NT2/D1 (cell line): Measurements from ENCODE around the gene UBAP1L.

Source experiments
- DNase-seq: peaks from one replicate; pipeline ENCODE4 v3.0.0-alpha.2; 2011; ENCODE audit warnings: low read depth, low spot score
- H3K27me3 ChIP-seq: 2 replicates; pipeline ENCODE4 v1.6.0; 2011; ENCODE audit warnings: mild to moderate bottlenecking; ENCODE audit not compliant: insufficient read length, insufficient read depth
- H3K36me3 ChIP-seq: 2 replicates; pipeline ENCODE4 v1.6.1; 2011; ENCODE audit warnings: mild to moderate bottlenecking, low read length, mixed read lengths; ENCODE audit not compliant: insufficient read depth, insufficient read length
- H3K4me1 ChIP-seq: 2 replicates; pipeline ENCODE4 v1.5.1; 2011; ENCODE audit not compliant: insufficient read depth, insufficient read length
- H3K4me3 ChIP-seq: 2 replicates; pipeline ENCODE4 v1.5.1; 2011; ENCODE audit warnings: low read depth; ENCODE audit not compliant: insufficient read length
- H3K9ac ChIP-seq: 2 replicates; pipeline ENCODE4 v1.6.0; 2011; ENCODE audit warnings: low read depth; ENCODE audit not compliant: insufficient read length
- H3K9me3 ChIP-seq: 2 replicates; pipeline ENCODE4 v1.5.1; 2011; ENCODE audit warnings: mild to moderate bottlenecking, low read length; ENCODE audit not compliant: insufficient read depth
- SUZ12 ChIP-seq: IDR thresholded peaks from 2 replicates; pipeline ENCODE4 v1.6.1; 2011; ENCODE audit not compliant: insufficient read length, insufficient read depth; ENCODE audit errors: extremely low read depth
- YY1 ChIP-seq: IDR thresholded peaks from 2 replicates; pipeline ENCODE4 v1.6.1; 2011; ENCODE audit not compliant: insufficient read length, insufficient read depth
- ZNF274 ChIP-seq: IDR thresholded peaks from 2 replicates; pipeline ENCODE4 v1.6.1; 2011; ENCODE audit warnings: mild to moderate bottlenecking, low read depth, low read length

The UBAP1L gene

GRCh38 chr15:65085990-65086679, 28.9 kb downstream of the UBAP1L start:
- Histone ChIP-seq H3K4me3 (no peak overlapping the region), H3K27me3 (no peaks in the 10 kb centered on the region), H3K9me3 (no peaks in the 10 kb centered on the region), H3K9ac (no peak overlapping the region), H3K36me3 (no peaks in the 10 kb centered on the region), H3K4me1 (peaks cover 57% of the 10 kb centered on the region)
- no peak for TF ChIP-seq YY1
- TF ChIP-seq ZNF274: no peak
- no peak for TF ChIP-seq SUZ12
- DNase-seq: no peak

DNA sequence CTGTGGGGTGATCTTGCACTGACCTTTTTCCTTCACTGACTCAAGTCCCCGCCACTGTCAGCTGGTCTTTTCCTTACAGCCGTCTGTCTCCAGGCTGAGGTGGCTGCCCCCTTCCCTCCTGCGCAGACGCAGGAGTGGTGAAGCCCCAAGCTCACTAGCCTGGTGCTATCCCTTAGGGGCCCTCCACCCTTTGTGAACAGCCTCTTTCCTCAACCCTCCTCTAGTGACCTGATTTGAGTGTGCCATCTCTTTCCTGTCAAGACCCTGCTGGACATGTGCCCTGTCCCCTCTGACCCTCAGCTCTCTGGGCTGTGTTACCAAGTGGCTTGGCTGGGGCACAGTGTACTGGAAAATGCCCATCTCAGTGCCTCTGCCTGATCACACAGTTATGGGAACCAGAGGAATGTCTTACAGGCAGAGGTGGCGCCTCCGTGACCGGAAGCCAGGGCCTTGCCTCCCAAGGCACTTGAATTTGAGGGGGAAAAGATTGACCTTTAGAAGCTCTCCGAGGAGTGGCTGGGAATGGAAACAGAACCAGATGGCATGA, 29.7 kb downstream of the UBAP1L start:
- H3K9ac ChIP-seq: peak overlapping the region; percentile 24
- no peaks in the 10 kb centered on the region for H3K9me3 ChIP-seq
- H3K4me1 ChIP-seq: peaks cover 59% of the 10 kb centered on the region
- H3K36me3 ChIP-seq: no peaks in the 10 kb centered on the region
- DNase-seq: no peak
- H3K27me3 ChIP-seq: no peaks in the 10 kb centered on the region
- no peak overlapping the region for H3K4me3 ChIP-seq
- TF ChIP-seq SUZ12 (no peak), YY1 (no peak), ZNF274 (no peak)

- H3K4me1 ChIP-seq: peaks cover 59% of the 10 kb centered on the region
- H3K9me3 ChIP-seq: no peaks in the 10 kb centered on the region
- peak overlapping the region; percentile 26 for H3K9ac ChIP-seq
- no peaks in the 10 kb centered on the region for H3K36me3 ChIP-seq
- no peak for DNase-seq
- no peaks in the 10 kb centered on the region for H3K27me3 ChIP-seq
- TF ChIP-seq YY1: no peak
- no peak for TF ChIP-seq SUZ12
- no peak for TF ChIP-seq ZNF274
- H3K4me3 ChIP-seq: no peak overlapping the region
Measured at GRCh38 chr15:65084500-65085206, 30.3 kb downstream of the UBAP1L start.

DNA sequence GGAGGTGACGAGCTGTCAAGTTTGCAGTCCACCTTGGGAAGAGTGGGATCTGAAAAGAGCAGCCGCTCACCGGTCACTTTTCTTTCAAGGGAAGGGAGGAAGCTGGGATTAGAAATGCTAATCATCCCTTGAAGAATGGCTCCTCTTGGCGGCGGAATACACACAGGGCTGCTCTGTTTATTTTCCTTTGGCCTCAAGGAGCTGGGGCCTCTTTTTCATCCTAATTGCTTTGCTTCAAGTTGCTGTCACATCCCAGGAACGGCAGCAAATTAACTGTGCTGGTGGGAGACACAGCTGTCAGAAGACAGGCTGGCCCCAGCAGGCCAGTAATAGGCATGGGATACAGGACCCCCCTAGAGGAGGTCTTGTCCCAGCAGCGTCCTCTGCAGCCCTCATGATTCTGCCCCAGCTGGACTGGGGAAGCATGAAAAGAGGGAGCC, 31.7 kb downstream of the UBAP1L start:
- no peak overlapping the region for H3K9ac ChIP-seq
- H3K4me1 ChIP-seq: peaks cover 49% of the 10 kb centered on the region
- peak; percentile 81 for DNase-seq
- no peaks in the 10 kb centered on the region for H3K36me3 ChIP-seq
- H3K9me3 ChIP-seq: no peaks in the 10 kb centered on the region
- no peak overlapping the region for H3K4me3 ChIP-seq
- no peaks in the 10 kb centered on the region for H3K27me3 ChIP-seq
- TF ChIP-seq ZNF274 (no peak), SUZ12 (no peak), YY1 (no peak)

DNA sequence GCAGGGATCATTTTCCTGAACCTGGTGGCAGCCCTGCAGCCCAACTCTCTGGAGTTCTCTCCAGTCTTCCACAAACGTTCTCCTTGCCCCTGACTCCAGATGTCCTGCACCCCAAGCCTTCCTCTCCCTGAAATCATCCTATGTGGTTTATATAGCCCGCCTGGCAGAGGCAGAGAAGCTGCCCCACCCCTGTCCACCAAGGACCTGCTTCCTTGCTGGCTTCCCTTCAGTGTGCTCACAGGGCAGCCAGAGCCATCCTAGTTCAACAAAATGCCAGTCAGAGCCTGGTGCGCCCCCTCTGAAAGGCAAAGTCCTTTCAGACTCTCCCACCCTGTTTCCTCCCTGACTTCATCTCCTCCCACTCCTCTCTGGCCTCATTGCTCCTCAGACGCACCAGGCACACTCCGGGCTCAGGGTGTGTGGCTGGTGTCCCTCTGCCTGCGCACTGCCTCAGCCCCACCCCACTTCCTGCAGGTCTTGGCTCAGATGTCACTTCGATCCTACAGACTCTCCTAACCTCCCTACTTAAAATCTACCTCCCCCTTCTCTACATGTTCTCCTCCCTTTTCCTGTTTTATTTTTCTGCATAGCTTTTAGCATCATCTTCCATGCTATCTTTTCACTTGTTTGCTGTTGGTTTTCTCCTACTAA, 32.6 kb downstream of the UBAP1L start:
- TF ChIP-seq SUZ12 (no peak), YY1 (no peak), ZNF274 (no peak)
- peak overlapping the region; percentile 29 for H3K9ac ChIP-seq
- no peak overlapping the region for H3K4me3 ChIP-seq
- H3K27me3 ChIP-seq: no peaks in the 10 kb centered on the region
- H3K9me3 ChIP-seq: no peaks in the 10 kb centered on the region
- no peak for DNase-seq
- peaks cover 43% of the 10 kb centered on the region for H3K4me1 ChIP-seq
- no peaks in the 10 kb centered on the region for H3K36me3 ChIP-seq

DNA sequence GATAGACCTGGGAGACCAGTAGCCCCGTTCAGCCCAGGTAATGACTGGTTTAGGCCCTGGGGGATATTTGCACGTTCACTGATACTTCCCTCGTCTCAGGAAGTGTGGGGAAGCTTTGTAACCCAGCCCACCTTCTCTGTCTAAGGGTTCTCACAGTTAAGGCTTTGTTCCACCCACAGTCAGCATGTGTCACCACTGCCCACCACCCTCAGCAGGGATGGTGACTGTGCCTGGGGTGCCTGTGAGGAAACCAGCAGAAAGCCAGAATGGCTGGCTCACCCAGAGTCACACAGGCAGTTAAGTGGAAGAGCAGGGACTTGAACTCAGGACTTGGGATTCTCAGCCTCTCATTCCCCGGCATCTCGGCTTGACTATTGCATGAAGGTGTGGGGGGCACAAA, 33.2 kb downstream of the UBAP1L start:
- no peak for DNase-seq
- peaks cover 39% of the 10 kb centered on the region for H3K4me1 ChIP-seq

DNA sequence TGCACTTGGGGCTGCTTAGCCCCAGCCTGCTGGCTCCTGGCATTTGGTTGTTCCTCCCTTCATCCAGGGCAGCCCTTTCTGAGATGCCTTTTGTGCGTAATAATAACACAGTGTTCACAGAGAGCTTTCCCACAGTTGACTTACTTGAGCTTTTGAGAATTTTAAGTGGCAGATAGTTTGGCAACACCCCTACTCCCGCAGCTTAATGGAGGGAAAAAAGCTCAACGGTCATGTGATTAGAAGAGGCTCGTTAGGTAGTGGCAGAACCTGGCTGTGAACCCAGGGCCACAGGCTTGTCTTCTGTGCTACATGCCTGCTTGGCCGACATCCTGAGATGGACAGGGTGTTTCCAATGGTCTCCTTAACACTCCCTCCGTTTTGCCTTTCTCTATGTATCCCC, 33.7 kb downstream of the UBAP1L start:
- no peaks in the 10 kb centered on the region for H3K27me3 ChIP-seq
- no peak for DNase-seq
- TF ChIP-seq SUZ12 (no peak), YY1 (no peak), ZNF274 (no peak)
- no peaks in the 10 kb centered on the region for H3K36me3 ChIP-seq
- H3K4me3 ChIP-seq: no peak overlapping the region
- no peak overlapping the region for H3K9ac ChIP-seq
- peaks cover 35% of the 10 kb centered on the region for H3K4me1 ChIP-seq
- no peaks in the 10 kb centered on the region for H3K9me3 ChIP-seq

More for the DNA sequence above, 33.2 kb downstream of the UBAP1L start:
- Histone ChIP-seq H3K9me3 (no peaks in the 10 kb centered on the region), H3K36me3 (no peaks in the 10 kb centered on the region), H3K9ac (peak overlapping the region; percentile 7), H3K4me3 (no peak overlapping the region), H3K27me3 (no peaks in the 10 kb centered on the region)
- TF ChIP-seq SUZ12 (no peak), YY1 (no peak), ZNF274 (no peak)
